Measurements from ENCODE around the gene TAS2R7.

TAS2R7 gene

DNA sequence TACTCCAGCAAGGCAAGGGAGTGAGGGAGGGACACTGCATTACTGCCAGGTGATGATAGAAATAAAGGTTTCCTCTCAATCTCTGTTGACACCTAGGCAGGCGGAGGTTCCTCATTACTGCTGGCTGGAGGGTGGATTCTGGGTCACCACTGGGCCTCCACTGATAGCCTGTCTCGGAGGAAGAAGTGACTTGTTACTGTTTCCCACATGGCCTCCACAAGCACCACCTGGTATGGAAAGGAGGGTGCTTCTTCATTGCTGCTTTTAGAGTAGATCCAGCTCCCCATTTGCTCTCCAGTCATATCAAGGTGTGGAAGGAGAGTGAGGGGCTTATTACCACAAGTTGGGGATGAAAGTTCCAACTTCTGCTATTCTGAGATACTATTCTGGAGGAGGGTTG lies 40.4 kb upstream of the TAS2R7 start:
- H4K91ac ChIP-seq (ENCODE audit: low read depth, low read length) = no peak overlapping the region
- no CpG with 5 or more reads among the region's 2 CpGs for WGBS (ENCODE audit: extremely low coverage, insufficient coverage, insufficient read length)
- DNase-seq = no peak
- H3K27me3 ChIP-seq (ENCODE audit: insufficient read depth, low read length) = no peaks in the 10 kb centered on the region
- H3K14ac ChIP-seq (ENCODE audit: low read length) = no peak overlapping the region
- no peak overlapping the region for H3K4ac ChIP-seq (ENCODE audit: low read depth, low read length)
- no peak overlapping the region for H4K12ac ChIP-seq (ENCODE audit: low read depth, low read length)
- no peaks in the 10 kb centered on the region for H3K79me2 ChIP-seq (ENCODE audit: control insufficient read depth, insufficient read depth, low read length, poor library complexity)
- H3K4me2 ChIP-seq (ENCODE audit: low read length) = no peak overlapping the region
- no peak overlapping the region for H2BK120ac ChIP-seq (ENCODE audit: insufficient read depth, low read length, poor library complexity)
- H3K27ac ChIP-seq (ENCODE audit: low read depth, low read length) = no peak overlapping the region
- H2AFZ ChIP-seq (ENCODE audit: insufficient read depth, low read length, poor library complexity) = no peak overlapping the region
- no peak overlapping the region for H2AK5ac ChIP-seq (ENCODE audit: low read length)
- no peak overlapping the region for H3K9ac ChIP-seq (ENCODE audit: low read length)
- H3K4me3 ChIP-seq (ENCODE audit: low read depth, low read length) = no peak overlapping the region
- no peak overlapping the region for H2BK12ac ChIP-seq (ENCODE audit: low read length)
- no peak overlapping the region for H4K8ac ChIP-seq (ENCODE audit: low read depth, low read length)
- no peaks in the 10 kb centered on the region for H3K9me3 ChIP-seq (ENCODE audit: insufficient read depth, low read depth, low read length)
- H3K18ac ChIP-seq (ENCODE audit: low read length) = no peak overlapping the region
- H3K36me3 ChIP-seq (ENCODE audit: control insufficient read depth in 1 of 2, insufficient read depth in 2 of 2, low read length in 2 of 2) = peaks cover 1 to 3% of the 10 kb centered on the region in 2 experiments
- H2BK5ac ChIP-seq (ENCODE audit: low read depth, low read length, poor library complexity) = no peak overlapping the region
- H3K4me1 ChIP-seq (ENCODE audit: control insufficient read depth in 1 of 2, insufficient read depth in 2 of 2, low read length in 2 of 2) = no peaks in the 10 kb centered on the region
- no peaks in the 10 kb centered on the region for H3K79me1 ChIP-seq (ENCODE audit: low read length)
- peak overlapping the region; percentile 74 for H3K23ac ChIP-seq (ENCODE audit: low read length)

DNA sequence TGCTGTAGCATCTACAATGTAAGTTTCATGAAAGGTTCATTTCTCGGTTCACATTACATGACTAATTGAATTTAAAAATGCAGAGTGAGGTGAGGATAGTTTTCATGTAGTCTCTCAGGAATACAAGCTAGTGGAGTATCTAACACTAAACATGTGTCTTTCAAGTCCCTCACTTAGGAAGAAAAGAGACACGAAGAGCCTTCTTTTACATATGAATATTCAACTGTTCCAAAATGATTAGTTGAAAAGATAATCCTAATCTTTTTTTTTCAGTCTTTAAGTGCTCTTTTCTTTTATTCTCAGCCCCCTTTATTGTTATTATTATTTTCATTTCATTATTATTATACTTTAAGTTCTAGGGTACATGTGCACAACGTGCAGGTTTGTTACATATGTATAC lies 36.0 kb upstream of the TAS2R7 start:
- no peaks in the 10 kb centered on the region for H3K4me1 ChIP-seq (ENCODE audit: control insufficient read depth in 1 of 2, insufficient read depth in 2 of 2, low read length in 2 of 2)
- H2AFZ ChIP-seq (ENCODE audit: insufficient read depth, low read length, poor library complexity) = no peak overlapping the region
- no peaks in the 10 kb centered on the region for H3K27me3 ChIP-seq (ENCODE audit: insufficient read depth, low read length)
- H2BK12ac ChIP-seq (ENCODE audit: low read length) = no peak overlapping the region
- H3K4me3 ChIP-seq (ENCODE audit: low read depth, low read length) = no peak overlapping the region
- no peak overlapping the region for H3K18ac ChIP-seq (ENCODE audit: low read length)
- H3K9ac ChIP-seq (ENCODE audit: low read length) = no peak overlapping the region
- no peak overlapping the region for H4K91ac ChIP-seq (ENCODE audit: low read depth, low read length)
- no peak overlapping the region for H4K8ac ChIP-seq (ENCODE audit: low read depth, low read length)
- no peak overlapping the region for H3K14ac ChIP-seq (ENCODE audit: low read length)
- no peak overlapping the region for H3K4ac ChIP-seq (ENCODE audit: low read depth, low read length)
- no peak overlapping the region for H3K4me2 ChIP-seq (ENCODE audit: low read length)
- H4K12ac ChIP-seq (ENCODE audit: low read depth, low read length) = no peak overlapping the region
- H3K36me3 ChIP-seq (ENCODE audit: control insufficient read depth in 1 of 2, insufficient read depth in 2 of 2, low read length in 2 of 2) = no peaks in the 10 kb centered on the region
- no peak overlapping the region for H2AK5ac ChIP-seq (ENCODE audit: low read length)
- H3K79me2 ChIP-seq (ENCODE audit: control insufficient read depth, insufficient read depth, low read length, poor library complexity) = no peaks in the 10 kb centered on the region
- no peaks in the 10 kb centered on the region for H3K79me1 ChIP-seq (ENCODE audit: low read length)
- H3K23ac ChIP-seq (ENCODE audit: low read length) = no peak overlapping the region
- DNase-seq = no peak
- H2BK5ac ChIP-seq (ENCODE audit: low read depth, low read length, poor library complexity) = no peak overlapping the region
- H2BK120ac ChIP-seq (ENCODE audit: insufficient read depth, low read length, poor library complexity) = no peak overlapping the region
- no CpG with 5 or more reads among the region's 3 CpGs for WGBS (ENCODE audit: extremely low coverage, insufficient coverage, insufficient read length)
- no peaks in the 10 kb centered on the region for H3K9me3 ChIP-seq (ENCODE audit: insufficient read depth, low read depth, low read length)
- no peak overlapping the region for H3K27ac ChIP-seq (ENCODE audit: low read depth, low read length)

DNA sequence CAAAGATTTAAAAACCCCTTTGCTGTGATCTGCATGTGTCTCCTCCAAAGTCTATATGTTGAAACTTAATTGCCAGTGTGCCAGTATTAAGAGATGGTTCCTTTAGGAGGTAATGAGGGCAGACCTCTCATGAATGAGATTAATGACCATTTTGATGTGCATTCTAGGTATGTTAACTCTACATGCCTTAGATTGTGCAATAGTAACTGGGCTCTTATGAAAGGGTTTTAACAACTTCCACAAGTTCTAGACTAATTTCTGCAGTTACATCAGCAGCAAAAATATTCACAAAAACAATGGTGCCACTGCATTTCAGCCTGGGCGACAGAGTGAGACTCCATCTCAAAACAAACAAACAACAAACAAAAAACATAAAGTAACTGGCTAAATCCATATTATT lies 27.6 kb upstream of the TAS2R7 start:
- no peak overlapping the region for H3K4me3 ChIP-seq (ENCODE audit: low read depth, low read length)
- H4K8ac ChIP-seq (ENCODE audit: low read depth, low read length) = no peak overlapping the region
- H4K12ac ChIP-seq (ENCODE audit: low read depth, low read length) = no peak overlapping the region
- H3K4ac ChIP-seq (ENCODE audit: low read depth, low read length) = no peak overlapping the region
- no peak overlapping the region for H4K91ac ChIP-seq (ENCODE audit: low read depth, low read length)
- no peaks in the 10 kb centered on the region for H3K79me2 ChIP-seq (ENCODE audit: control insufficient read depth, insufficient read depth, low read length, poor library complexity)
- no peak overlapping the region for H3K9ac ChIP-seq (ENCODE audit: low read length)
- no peaks in the 10 kb centered on the region for H3K9me3 ChIP-seq (ENCODE audit: insufficient read depth, low read depth, low read length)
- H3K14ac ChIP-seq (ENCODE audit: low read length) = no peak overlapping the region
- H3K79me1 ChIP-seq (ENCODE audit: low read length) = no peaks in the 10 kb centered on the region
- DNase-seq = peak in 1 of 2 donors; percentile 79
- no peak overlapping the region for H2AFZ ChIP-seq (ENCODE audit: insufficient read depth, low read length, poor library complexity)
- H3K18ac ChIP-seq (ENCODE audit: low read length) = no peak overlapping the region
- H3K4me1 ChIP-seq (ENCODE audit: control insufficient read depth in 1 of 2, insufficient read depth in 2 of 2, low read length in 2 of 2) = no peaks in the 10 kb centered on the region
- no peaks in the 10 kb centered on the region for H3K36me3 ChIP-seq (ENCODE audit: control insufficient read depth in 1 of 2, insufficient read depth in 2 of 2, low read length in 2 of 2)
- no peak overlapping the region for H3K4me2 ChIP-seq (ENCODE audit: low read length)
- no peak overlapping the region for H2BK5ac ChIP-seq (ENCODE audit: low read depth, low read length, poor library complexity)
- H2BK120ac ChIP-seq (ENCODE audit: insufficient read depth, low read length, poor library complexity) = no peak overlapping the region
- no peak overlapping the region for H3K27ac ChIP-seq (ENCODE audit: low read depth, low read length)
- no peak overlapping the region for H2AK5ac ChIP-seq (ENCODE audit: low read length)
- H3K23ac ChIP-seq (ENCODE audit: low read length) = no peak overlapping the region
- no peaks in the 10 kb centered on the region for H3K27me3 ChIP-seq (ENCODE audit: insufficient read depth, low read length)
- no peak overlapping the region for H2BK12ac ChIP-seq (ENCODE audit: low read length)
- WGBS (ENCODE audit: extremely low coverage, insufficient coverage, insufficient read length) = no CpG with 5 or more reads among the region's 1 CpG

DNA sequence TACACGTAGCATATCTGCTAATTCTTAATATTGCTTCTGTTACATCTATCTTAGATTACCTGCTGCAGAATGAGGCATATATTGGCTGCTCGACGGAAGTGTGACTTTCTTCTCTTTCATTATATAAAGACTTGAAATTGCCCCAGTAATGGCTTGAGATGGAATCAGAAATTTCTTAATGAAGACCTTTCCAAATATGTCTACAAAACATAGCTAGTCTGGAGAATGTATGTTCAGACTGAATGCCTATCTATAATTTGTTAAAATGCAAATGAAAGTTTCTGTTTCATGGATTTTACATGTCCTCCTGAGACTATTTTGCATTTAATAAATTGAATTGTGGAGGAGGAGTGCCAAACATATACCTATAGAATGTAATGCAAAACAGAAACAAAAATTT lies 23.8 kb upstream of the TAS2R7 start, which contains the start of gene TAS2R10:
TAS2R10 (minus strand) TSS at position 101 of the 400 bp plus-strand sequence; CDS start at position 12, 89 bp downstream.
- WGBS (ENCODE audit: extremely low coverage, insufficient coverage, insufficient read length) = no CpG with 5 or more reads among the region's 3 CpGs
- Histone ChIP-seq H3K36me3 (ENCODE audit: control insufficient read depth in 1 of 2, insufficient read depth in 2 of 2, low read length in 2 of 2) (no peaks in the 10 kb centered on the region), H3K23ac (ENCODE audit: low read length) (no peak within 1 kb of the TSS)

More for the DNA sequence above, 23.8 kb upstream of the TAS2R7 start, which contains the start of gene TAS2R10:
- DNase-seq = no peak
- Histone ChIP-seq H3K18ac (ENCODE audit: low read length) (no peak within 1 kb of the TSS), H3K9ac (ENCODE audit: low read length) (no peak within 1 kb of the TSS), H3K4me3 (ENCODE audit: low read depth, low read length) (no peak within 1 kb of the TSS), H3K14ac (ENCODE audit: low read length) (no peak within 1 kb of the TSS), H4K12ac (ENCODE audit: low read depth, low read length) (no peak within 1 kb of the TSS), H2AFZ (ENCODE audit: insufficient read depth, low read length, poor library complexity) (no peak within 1 kb of the TSS), H3K9me3 (ENCODE audit: insufficient read depth, low read depth, low read length) (no peaks in the 10 kb centered on the region), H2BK12ac (ENCODE audit: low read length) (no peak within 1 kb of the TSS), H2BK120ac (ENCODE audit: insufficient read depth, low read length, poor library complexity) (no peak within 1 kb of the TSS), H3K79me2 (ENCODE audit: control insufficient read depth, insufficient read depth, low read length, poor library complexity) (no peaks in the 10 kb centered on the region), H3K4ac (ENCODE audit: low read depth, low read length) (no peak within 1 kb of the TSS), H3K4me2 (ENCODE audit: low read length) (no peak within 1 kb of the TSS), H3K27me3 (ENCODE audit: insufficient read depth, low read length) (no peaks in the 10 kb centered on the region), H4K91ac (ENCODE audit: low read depth, low read length) (no peak within 1 kb of the TSS), H2AK5ac (ENCODE audit: low read length) (no peak within 1 kb of the TSS), H3K79me1 (ENCODE audit: low read length) (no peaks in the 10 kb centered on the region), H3K27ac (ENCODE audit: low read depth, low read length) (no peak within 1 kb of the TSS), H3K4me1 (ENCODE audit: control insufficient read depth in 1 of 2, insufficient read depth in 2 of 2, low read length in 2 of 2) (no peaks in the 10 kb centered on the region), H4K8ac (ENCODE audit: low read depth, low read length) (no peak within 1 kb of the TSS), H2BK5ac (ENCODE audit: low read depth, low read length, poor library complexity) (no peak within 1 kb of the TSS)

All from trophoblast cell (in vitro differentiated cells and primary cell).